Fibroblast of pulmonary artery (primary cell): ENCODE results near the gene VGLL3.
A peak's percentile ranks its signal among the peaks of the same experiment; 100 is the strongest.

ENCODE experiments used
- DNase-seq: peaks from one replicate; pipeline ENCODE4 v3.0.0-alpha.2; 2010; ENCODE audit warnings: low read depth
- H3K4me3 ChIP-seq: replicated peaks from 2 replicates; pipeline ENCODE4 v1.5.1; 2011; ENCODE audit warnings: low read depth, mild to moderate bottlenecking, control low read depth, low read length, moderate library complexity
- CTCF ChIP-seq: IDR thresholded peaks from 2 replicates; pipeline ENCODE4 v1.5.1; 2011; ENCODE audit warnings: mild to moderate bottlenecking, control low read depth, low read length, inconsistent platforms; ENCODE audit errors: missing control alignments

VGLL3 gene

GRCh38 chr3:86954226-86954625 lies 36.7 kb downstream of the VGLL3 start:
- TF ChIP-seq CTCF = no peak
- no peak for DNase-seq
- no peak overlapping the region for H3K4me3 ChIP-seq

- peak; percentile 39 for DNase-seq
- no peak for TF ChIP-seq CTCF
- H3K4me3 ChIP-seq = no peak overlapping the region
Measured at GRCh38 chr3:86951322-86951721, 39.6 kb downstream of the VGLL3 start.

- no peak overlapping the region for H3K4me3 ChIP-seq
- no peak for DNase-seq
- TF ChIP-seq CTCF = no peak
Measured at GRCh38 chr3:86950717-86951116, 40.2 kb downstream of the VGLL3 start.

DNA sequence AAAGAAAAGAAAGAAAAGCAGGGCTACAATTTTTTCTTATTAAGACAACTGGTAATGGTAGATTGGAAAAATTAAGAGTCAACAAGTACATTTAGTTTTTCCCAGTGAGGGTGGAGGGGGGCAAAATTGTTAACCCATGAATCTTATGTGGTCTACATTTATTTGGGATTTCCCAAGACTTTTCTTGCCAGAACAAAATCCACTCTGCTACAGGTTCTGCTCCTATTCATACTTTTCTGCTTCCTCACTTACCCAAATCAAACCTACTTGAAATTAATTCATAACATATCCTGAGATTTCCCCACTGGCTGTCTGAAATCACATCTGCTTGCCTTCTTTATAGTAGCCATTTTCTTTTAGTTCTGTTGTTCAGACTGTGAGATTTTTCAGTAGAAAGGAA lies 41.1 kb downstream of the VGLL3 start:
- no peak for TF ChIP-seq CTCF
- no peak overlapping the region for H3K4me3 ChIP-seq
- DNase-seq = no peak

DNA sequence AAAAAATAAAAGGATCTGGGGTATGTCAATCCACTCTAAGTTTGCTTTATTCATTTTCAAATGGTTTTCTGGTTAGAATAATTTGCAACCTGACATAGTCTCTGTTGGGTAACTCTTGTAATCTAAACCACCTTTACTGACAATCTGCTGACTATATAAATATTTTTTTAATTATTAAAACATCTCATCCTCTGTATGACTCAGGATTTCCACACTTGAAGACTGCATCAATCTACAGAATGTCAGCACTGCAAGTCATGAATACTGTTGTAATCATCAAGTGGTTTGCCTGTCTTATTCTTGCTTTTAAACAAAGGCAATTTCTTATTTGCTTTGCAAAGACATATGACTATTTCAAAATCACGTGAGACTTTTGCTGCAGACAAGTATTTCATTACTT lies 42.1 kb downstream of the VGLL3 start:
- TF ChIP-seq CTCF = no peak

GRCh38 chr3:86942206-86942605 lies 48.7 kb downstream of the VGLL3 start:
- TF ChIP-seq CTCF = no peak
- DNase-seq = no peak
- H3K4me3 ChIP-seq = no peak overlapping the region

More for the DNA sequence above, 42.1 kb downstream of the VGLL3 start:
- DNase-seq = peak; percentile 74
- no peak overlapping the region for H3K4me3 ChIP-seq

DNA sequence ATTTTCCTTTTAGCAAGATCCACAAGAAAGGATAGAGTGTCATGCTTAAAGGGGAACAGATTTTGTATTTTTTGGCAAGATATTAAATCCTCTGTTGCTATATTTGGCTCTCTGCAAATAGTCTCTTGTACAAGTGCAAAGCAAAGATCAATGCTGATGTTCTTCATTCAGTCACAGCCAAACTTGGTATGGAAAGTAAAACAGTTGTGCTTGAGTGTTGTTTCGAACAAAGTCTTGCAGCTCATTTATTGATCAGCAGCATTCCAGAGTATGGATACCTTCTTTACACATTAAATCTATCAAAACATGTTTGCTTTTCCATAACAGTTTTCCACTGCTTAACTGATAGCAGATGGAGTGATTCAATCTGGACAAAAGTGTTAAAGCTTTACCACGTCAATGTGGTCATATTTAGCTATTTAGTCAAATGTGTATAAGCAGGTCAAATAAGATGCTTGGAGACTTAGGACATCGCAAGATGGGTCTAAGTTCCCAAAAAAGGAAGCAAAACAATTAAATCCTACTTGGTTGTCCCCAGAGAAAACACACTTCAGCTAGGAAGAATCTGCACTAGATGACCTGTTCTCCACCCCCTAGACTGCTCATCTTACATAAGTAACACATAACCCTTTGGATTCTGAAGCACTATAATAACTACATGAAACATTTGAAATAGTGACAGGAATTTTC lies 52.4 kb downstream of the VGLL3 start:
- no peak overlapping the region for H3K4me3 ChIP-seq
- no peak for TF ChIP-seq CTCF
- DNase-seq = peak; percentile 14
